Measurements from ENCODE around the gene PPP1R12C. TPM values are rescaled to one million over a fixed set of nuclear protein-coding genes. Genes with fewer than 3 reads are reported as not detected.

The PPP1R12C gene
- total RNA-seq, 1 experiment from 2014 or later: 158 TPM

- BruUV-seq (replicated peaks): no TSS peak
- in situ Hi-C loops (cut with HindIII; ENCODE audit: low pct_unique_long_range_greater_than_20kb, low sequenced_read_pairs) (no loop called here), intact Hi-C loops (cut with micrococcal nuclease; ENCODE audit: unreplicated experiment) (no loop called here)
- H3K4me1 ChIP-seq (ENCODE audit: control insufficient read depth, insufficient read depth, low read length): peaks cover 2% of the 10 kb centered on the region; the same call in 1 of the 2 replicates
- peak overlapping the region; percentile 39 to 61 for H3K4me3 ChIP-seq (ENCODE audit: low read depth in 2 of 2, low read length in 2 of 2)
- DNase-seq (ENCODE audit: low read depth, low spot score) (no peak), ATAC-seq (peak; percentile 89)
- no peaks in the 10 kb centered on the region for H3K27me3 ChIP-seq (ENCODE audit: control insufficient read depth, insufficient read depth, low read length)
- ChIA-PET CTCF (interaction anchor here (0.6 to 0.9 kb wide), 2 partner anchors 8 to 426 kb away, joined by 7 to 11 read pairs; no protein-coding TSS in a partner anchor), POLR2A (interaction anchor here (0.5 to 0.6 kb wide), 2 partner anchors 14 to 37 kb away, joined by 3 to 4 read pairs; no protein-coding TSS in a partner anchor)
- no peaks in the 10 kb centered on the region for H3K36me3 ChIP-seq (ENCODE audit: control insufficient read depth, insufficient read depth, low read length)
- no peaks in the 10 kb centered on the region for H3K9me3 ChIP-seq (ENCODE audit: control insufficient read depth, insufficient read depth, low read depth, low read length)
- TF ChIP-seq TCF7L2 (IDR thresholded peaks at IDR 0.05; ENCODE audit: low read depth, low read length) (no peak), REST (IDR thresholded peaks at IDR 0.05; ENCODE audit: insufficient read depth in 1 of 2, low read depth in 2 of 2, low read length in 1 of 2) (no peak), CTCF (IDR thresholded peaks at IDR 0.05) (no peak), POLR2AphosphoS5 (IDR thresholded peaks at IDR 0.05; ENCODE audit: low read depth, low read length) (no peak), SIN3A (IDR thresholded peaks at IDR 0.05; ENCODE audit: borderline replicate concordance, insufficient read depth, low read depth, low read length) (no peak)
- peak overlapping the region; percentile 67; the same call in 1 of the 2 replicates for H3K27ac ChIP-seq (ENCODE audit: low read length)
These were observed 37.1 kb downstream of the PPP1R12C start for GRCh38 chr19:55080121-55080967.

GRCh38 chr19:55079400-55080038 lies 37.9 kb downstream of the PPP1R12C start:
- CTCF ChIA-PET: interaction anchor here (0.6 to 0.9 kb wide), 2 partner anchors 9 to 425 kb away, joined by 7 to 11 read pairs; no protein-coding TSS in a partner anchor
- Histone ChIP-seq H3K4me1 (ENCODE audit: control insufficient read depth, insufficient read depth, low read length) (peaks cover 2% of the 10 kb centered on the region; the same call in 1 of the 2 replicates), H3K36me3 (ENCODE audit: control insufficient read depth, insufficient read depth, low read length) (no peaks in the 10 kb centered on the region), H3K9me3 (ENCODE audit: control insufficient read depth, insufficient read depth, low read depth, low read length) (no peaks in the 10 kb centered on the region), H3K27ac (ENCODE audit: low read length) (no peak overlapping the region; the same call in 1 of the 2 replicates), H3K4me3 (ENCODE audit: low read depth in 2 of 2, low read length in 2 of 2) (peak overlapping the region; percentile 39 to 61), H3K27me3 (ENCODE audit: control insufficient read depth, insufficient read depth, low read length) (no peaks in the 10 kb centered on the region)
- POLR2A ChIA-PET: interaction anchor here (0.6 kb wide), 1 partner anchor 15 kb away, joined by 3 read pairs; no protein-coding TSS in a partner anchor
- in situ Hi-C loops (cut with HindIII; ENCODE audit: low pct_unique_long_range_greater_than_20kb, low sequenced_read_pairs) (no loop called here), intact Hi-C loops (cut with micrococcal nuclease; ENCODE audit: unreplicated experiment) (no loop called here)
- no peak for ATAC-seq
- DNase-seq (ENCODE audit: low read depth, low spot score): no peak
- TF ChIP-seq CTCF (IDR thresholded peaks at IDR 0.05): no peak
- no TSS peak for BruUV-seq (replicated peaks)
